Pancreas (tissue), 10 donors: ENCODE results near the gene SCO2. TPM values are rescaled to one million over a fixed set of nuclear protein-coding genes. Genes with fewer than 3 reads are reported as not detected.

Experiments used
- ATAC-seq, 4 donors: fragments of 200-7000 bp; cut with Tn5 transposase; one replicate each; pipeline versions ENCODE4 v1.8.0 to v1.9.1; 2020; ENCODE audit warnings: mild to moderate bottlenecking in 4 of 4, moderate library complexity in 4 of 4
- DNase-seq, 6 donors: peaks; one replicate each; pipeline ENCODE4 v3.0.0-alpha.2; 2020
- FAIRE-seq: peaks from 2 replicates; lab custom pipeline; 2012; peaks lifted over from hg19 to GRCh38; lab: Jason Lieb, UNC
- H3K27ac ChIP-seq, 4 donors: fragments of 200-600 bp; sonication (generic); 1 replicate in 3 of 4; 2 replicates in 1 of 4; pipeline versions ENCODE4 v1.5.0 to v1.8.0; 2020
- H3K27me3 ChIP-seq, 4 donors: fragments of 200-600 bp; one replicate each; pipeline ENCODE4 v1.8.0; 2021
- H3K36me3 ChIP-seq, 3 donors: fragments of 200-600 bp; sonication (generic) in 1 of 3; one replicate each; pipeline versions ENCODE4 v1.5.0 to v1.8.0; 2020 to 2021
- H3K4me1 ChIP-seq, 3 donors: fragments of 200-600 bp; one replicate each; pipeline ENCODE4 v1.8.0; 2021
- H3K4me3 ChIP-seq, 4 donors: fragments of 200-600 bp; sonication (generic) in 2 of 4; one replicate each; pipeline versions ENCODE4 v1.5.0 to v1.8.0; 2020 to 2021
- H3K9me3 ChIP-seq, 4 donors: fragments of 200-600 bp; one replicate each; pipeline ENCODE4 v1.8.0; 2021
- CTCF ChIP-seq, 4 donors: fragments of 200-600 bp; sonication (generic) in 3 of 4; IDR thresholded peaks; one replicate each; pipeline versions ENCODE4 v1.5.0 to v1.8.0; 2021; ENCODE audit warnings: antibody characterized with exemption in 4 of 4
- WGBS, 2 donors: extraction: QIAGEN DNeasy Blood & Tissue Kit; methylation state at CpG; one replicate each; pipeline ENCODE4 v1.1.7; 2013; 5-methylcytosine and 5-hydroxymethylcytosine counted together
- intact Hi-C, 3 donors: fragments of 100-400 bp; cut with DNase I; formaldehyde crosslinking; loops; one replicate each; pipeline versions ENCODE4 v1.11.1 to v1.14.2; 2022
- polyA plus RNA-seq, 2 donors: library from polyadenylated mRNA; stranded (reverse); fragments of 200-250 nt; gene quantifications; one replicate each; pipeline ENCODE4 v1.2.3, GENCODE V29; 2013
- total RNA-seq, 6 donors: library from RNA; stranded (reverse); fragmentation: NEBNext Ultra II Directional in 4 of 6; extraction: Animal tissue kit (Norgen Biotek cat#: 25700) in 4 of 6; gene quantifications; one replicate each; pipeline versions ENCODE4 v1.2.1 to v1.2.4, GENCODE V29; 2021 to 2023
- donor health status: healthy with polysubstance abuse.
- donor health status: DM: no; HTN: no; CAD: no; lungs with moderate emphysema.
- donor health status: DM: no; HTN: no; CAD: no.
- donor health status: control.
- donor health status: control.
- donor health status: Bipolar disorder and iron deficiency.
- donor health status: DM: yes; HTN: yes; CAD: no.
- donor health status: DM: no; HTN: no; CAD: no.
- donor health status: DM: no; HTN: no; CAD: no.
- donor health status: DM: yes; HTN: yes; CAD: no.

SCO2 gene
- total and polyA plus RNA-seq, 8 donors: 0.65 to 3.8 (median 1.6) TPM; not detected in 1

GRCh38 chr22:50502628-50503474 is 22.5 kb downstream of the SCO2 start:
- Histone ChIP-seq H3K36me3 (peaks cover 0 to 15% (median 0%) of the 10 kb centered on the region in 3 donors), H3K27me3 (no peaks in the 10 kb centered on the region), H3K4me1 (peaks cover 0 to 10% (median 0%) of the 10 kb centered on the region in 3 donors), H3K4me3 (no peak overlapping the region), H3K9me3 (no peaks in the 10 kb centered on the region), H3K27ac (no peak overlapping the region)
- ATAC-seq (no peak), DNase-seq (peak in 1 of 6 donors; percentile 80), FAIRE-seq (no peak)
- WGBS, 2 donors: 82 to 86% methylated on average over 22 to 24 of the region's 24 CpGs
- no peak for TF ChIP-seq CTCF (IDR thresholded peaks at IDR 0.05)
- intact Hi-C loops: loop anchor here in 1 of 3 donors (10.0 kb wide), 1 partner anchor 258 kb away; the partner anchor contains the start of gene TUBGCP6

DNA sequence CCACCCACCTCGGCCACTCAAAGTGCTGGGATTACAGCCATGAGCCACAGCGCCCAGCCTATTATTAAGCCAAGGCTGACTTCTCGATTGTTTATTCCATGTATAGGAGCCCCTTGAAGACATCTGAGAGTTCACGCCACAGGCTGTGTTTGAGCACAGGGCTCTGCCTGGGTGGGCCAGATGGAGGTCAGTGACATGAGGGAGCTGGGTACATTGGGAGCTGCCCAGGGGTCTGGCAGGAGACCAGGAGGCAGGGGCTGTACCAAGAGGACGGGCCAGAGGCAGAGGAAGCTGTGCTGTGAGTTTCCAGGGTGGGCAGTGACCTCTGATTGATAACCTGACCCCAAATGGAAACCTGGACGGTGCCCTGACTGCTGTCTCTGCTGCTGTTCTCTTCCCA is 23.3 kb downstream of the SCO2 start:
- Histone ChIP-seq H3K9me3 (no peaks in the 10 kb centered on the region), H3K27me3 (no peaks in the 10 kb centered on the region), H3K4me1 (peaks cover 0 to 10% (median 0%) of the 10 kb centered on the region in 3 donors), H3K36me3 (peaks cover 0 to 15% (median 0%) of the 10 kb centered on the region in 3 donors), H3K27ac (no peak overlapping the region), H3K4me3 (no peak overlapping the region)
- DNase-seq: peak in 1 of 6 donors; percentile 55
- FAIRE-seq: no peak
- 87 to 92% methylated on average over 6 of the region's 6 CpGs for WGBS, 2 donors
- intact Hi-C loops: loop anchor here in 1 of 3 donors (10.0 kb wide), 1 partner anchor 257 kb away; the partner anchor contains the start of gene TUBGCP6
- no peak for TF ChIP-seq CTCF (IDR thresholded peaks at IDR 0.05)
- ATAC-seq: no peak

- Histone ChIP-seq H3K36me3 (peaks cover 0 to 15% (median 0%) of the 10 kb centered on the region in 3 donors), H3K27ac (no peak overlapping the region), H3K27me3 (no peaks in the 10 kb centered on the region), H3K4me3 (no peak overlapping the region), H3K9me3 (no peaks in the 10 kb centered on the region), H3K4me1 (peaks cover 0 to 6% (median 0%) of the 10 kb centered on the region in 3 donors)
- 83 to 88% methylated on average over 12 of the region's 12 CpGs for WGBS, 2 donors
- ATAC-seq: no peak
- no peak for TF ChIP-seq CTCF (IDR thresholded peaks at IDR 0.05)
- FAIRE-seq: no peak
- DNase-seq: no peak
- intact Hi-C loops: loop anchor here in 1 of 3 donors (10.0 kb wide), 1 partner anchor 256 kb away; the partner anchor contains the start of gene TUBGCP6
Measured at GRCh38 chr22:50500452-50500851, 24.9 kb downstream of the SCO2 start.

GRCh38 chr22:50498322-50498890 is 27.0 kb downstream of the SCO2 start:
- intact Hi-C loops: no loop called here
- DNase-seq: peak; percentile 69 to 84 (median 78)
- Histone ChIP-seq H3K27me3 (no peaks in the 10 kb centered on the region), H3K36me3 (peaks cover 0 to 10% (median 0%) of the 10 kb centered on the region in 3 donors), H3K9me3 (no peaks in the 10 kb centered on the region), H3K4me3 (no peak overlapping the region), H3K4me1 (peaks cover 0 to 6% (median 0%) of the 10 kb centered on the region in 3 donors), H3K27ac (no peak overlapping the region)
- peak; percentile 31 to 53 (median 44) for TF ChIP-seq CTCF (IDR thresholded peaks at IDR 0.05)
- 2 to 9% methylated on average over 13 of the region's 13 CpGs for WGBS, 2 donors
- ATAC-seq: peak; percentile 87 to 97 (median 94)
- FAIRE-seq: no peak
